Suprapubic skin (tissue), 3 donors: ENCODE data around the gene PRKCE.

Experiments used
- CTCF ChIP-seq, 2 donors: fragments of 200-600 bp in 1 of 2; fragments of 450-650 bp in 1 of 2; sonication (generic) in 1 of 2; IDR thresholded peaks; one replicate each; pipeline ENCODE4 v1.5.1; 2016 to 2019; ENCODE audit warnings: antibody characterized with exemption in 2 of 2, mild to moderate bottlenecking in 1 of 2, moderate library complexity in 1 of 2
- EP300 ChIP-seq: sonication (generic); formaldehyde crosslinking; IDR thresholded peaks from one replicate; pipeline ENCODE4 v1.6.1; 2017; ENCODE audit warnings: antibody characterized with exemption
- POLR2A ChIP-seq, 2 donors: fragments of 450-650 bp; IDR thresholded peaks; one replicate each; pipeline ENCODE4 v1.6.1; 2017; ENCODE audit warnings: antibody characterized with exemption in 2 of 2, mild to moderate bottlenecking in 2 of 2, moderate library complexity in 2 of 2

GRCh38 chr2:45882707-45883602 is 231.5 kb downstream of the PRKCE start:
- TF ChIP-seq POLR2A (IDR thresholded peaks at IDR 0.05) (no peak), EP300 (no peak), CTCF (IDR thresholded peaks at IDR 0.05) (no peak)
